ENCODE measurements around the gene ZNF248.

ZNF248 gene

GRCh38 chr10:37789590-37789989 is 67.8 kb downstream of the ZNF248 start:
- no peak overlapping the region for H3K27ac Mint-ChIP-seq
- H3K36me3 Mint-ChIP-seq (ENCODE audit: low read depth): no peaks in the 10 kb centered on the region
- H3K4me1 Mint-ChIP-seq (ENCODE audit: low read depth): no peaks in the 10 kb centered on the region
- H3K27me3 Mint-ChIP-seq (ENCODE audit: low read depth): no peaks in the 10 kb centered on the region
- peaks cover 42% of the 10 kb centered on the region for H3K9me3 Mint-ChIP-seq
- H3K4me3 Mint-ChIP-seq: no peak overlapping the region

- H3K4me3 Mint-ChIP-seq: no peak overlapping the region
These were observed 72.7 kb downstream of the ZNF248 start for GRCh38 chr10:37784678-37785077.

GRCh38 chr10:37780536-37780935 is 76.9 kb downstream of the ZNF248 start:
- Mint-ChIP-seq H3K4me3 (no peak overlapping the region), H3K9me3 (peaks cover 29% of the 10 kb centered on the region), H3K4me1 (ENCODE audit: low read depth) (no peaks in the 10 kb centered on the region), H3K27me3 (ENCODE audit: low read depth) (no peaks in the 10 kb centered on the region), H3K27ac (no peak overlapping the region), H3K36me3 (ENCODE audit: low read depth) (no peaks in the 10 kb centered on the region)

More at GRCh38 chr10:37784678-37785077, 72.7 kb downstream of the ZNF248 start:
- no peak overlapping the region for H3K27ac Mint-ChIP-seq
- H3K27me3 Mint-ChIP-seq (ENCODE audit: low read depth): no peaks in the 10 kb centered on the region
- H3K36me3 Mint-ChIP-seq (ENCODE audit: low read depth): no peaks in the 10 kb centered on the region
- H3K9me3 Mint-ChIP-seq: peaks cover 35% of the 10 kb centered on the region
- H3K4me1 Mint-ChIP-seq (ENCODE audit: low read depth): no peaks in the 10 kb centered on the region

- Mint-ChIP-seq H3K9me3 (peaks cover 17% of the 10 kb centered on the region), H3K4me3 (no peak overlapping the region), H3K27me3 (ENCODE audit: low read depth) (no peaks in the 10 kb centered on the region), H3K4me1 (ENCODE audit: low read depth) (no peaks in the 10 kb centered on the region), H3K27ac (no peak overlapping the region), H3K36me3 (ENCODE audit: low read depth) (no peaks in the 10 kb centered on the region)
These were observed 80.4 kb downstream of the ZNF248 start for GRCh38 chr10:37777056-37777455.

GRCh38 chr10:37775612-37776011 is 81.8 kb downstream of the ZNF248 start:
- H3K27me3 Mint-ChIP-seq (ENCODE audit: low read depth): no peaks in the 10 kb centered on the region
- H3K36me3 Mint-ChIP-seq (ENCODE audit: low read depth): no peaks in the 10 kb centered on the region
- H3K27ac Mint-ChIP-seq: no peak overlapping the region
- no peak overlapping the region for H3K4me3 Mint-ChIP-seq
- H3K9me3 Mint-ChIP-seq: peaks cover 13% of the 10 kb centered on the region
- no peaks in the 10 kb centered on the region for H3K4me1 Mint-ChIP-seq (ENCODE audit: low read depth)

GRCh38 chr10:37774351-37774750 is 83.1 kb downstream of the ZNF248 start:
- Mint-ChIP-seq H3K4me3 (no peak overlapping the region), H3K9me3 (peaks cover 13% of the 10 kb centered on the region), H3K27me3 (ENCODE audit: low read depth) (no peaks in the 10 kb centered on the region), H3K4me1 (ENCODE audit: low read depth) (no peaks in the 10 kb centered on the region), H3K36me3 (ENCODE audit: low read depth) (no peaks in the 10 kb centered on the region), H3K27ac (no peak overlapping the region)

- no peak overlapping the region for H3K4me3 Mint-ChIP-seq
- H3K36me3 Mint-ChIP-seq (ENCODE audit: low read depth): no peaks in the 10 kb centered on the region
- H3K27ac Mint-ChIP-seq: no peak overlapping the region
- peaks cover 53% of the 10 kb centered on the region for H3K9me3 Mint-ChIP-seq
- H3K27me3 Mint-ChIP-seq (ENCODE audit: low read depth): no peaks in the 10 kb centered on the region
- H3K4me1 Mint-ChIP-seq (ENCODE audit: low read depth): no peaks in the 10 kb centered on the region
These were observed 92.2 kb downstream of the ZNF248 start for GRCh38 chr10:37765216-37765615.

GRCh38 chr10:37763132-37763531 is 94.3 kb downstream of the ZNF248 start:
- Mint-ChIP-seq H3K27me3 (ENCODE audit: low read depth) (no peaks in the 10 kb centered on the region), H3K27ac (no peak overlapping the region), H3K4me1 (ENCODE audit: low read depth) (no peaks in the 10 kb centered on the region), H3K36me3 (ENCODE audit: low read depth) (no peaks in the 10 kb centered on the region), H3K4me3 (no peak overlapping the region), H3K9me3 (peaks cover 61% of the 10 kb centered on the region)

- H3K27ac Mint-ChIP-seq: no peak overlapping the region
- no peaks in the 10 kb centered on the region for H3K36me3 Mint-ChIP-seq (ENCODE audit: low read depth)
- H3K4me1 Mint-ChIP-seq (ENCODE audit: low read depth): no peaks in the 10 kb centered on the region
- H3K4me3 Mint-ChIP-seq: no peak overlapping the region
- peaks cover 59% of the 10 kb centered on the region for H3K9me3 Mint-ChIP-seq
- H3K27me3 Mint-ChIP-seq (ENCODE audit: low read depth): no peaks in the 10 kb centered on the region
These were observed 95.1 kb downstream of the ZNF248 start for GRCh38 chr10:37762287-37762686.

- Mint-ChIP-seq H3K9me3 (peaks cover 58% of the 10 kb centered on the region), H3K4me1 (ENCODE audit: low read depth) (no peaks in the 10 kb centered on the region), H3K36me3 (ENCODE audit: low read depth) (no peaks in the 10 kb centered on the region), H3K27ac (no peak overlapping the region), H3K27me3 (ENCODE audit: low read depth) (no peaks in the 10 kb centered on the region), H3K4me3 (no peak overlapping the region)
These were observed 96.6 kb downstream of the ZNF248 start for GRCh38 chr10:37760817-37761216.

- H3K4me1 Mint-ChIP-seq (ENCODE audit: low read depth): no peaks in the 10 kb centered on the region
- no peaks in the 10 kb centered on the region for H3K27me3 Mint-ChIP-seq (ENCODE audit: low read depth)
- H3K36me3 Mint-ChIP-seq (ENCODE audit: low read depth): no peaks in the 10 kb centered on the region
- no peak overlapping the region for H3K4me3 Mint-ChIP-seq
- no peak overlapping the region for H3K27ac Mint-ChIP-seq
- H3K9me3 Mint-ChIP-seq: peaks cover 43% of the 10 kb centered on the region
These were observed 99.3 kb downstream of the ZNF248 start for GRCh38 chr10:37758074-37758473.

GRCh38 chr10:37754538-37755323 is 102.7 kb downstream of the ZNF248 start:
- Mint-ChIP-seq H3K4me3 (no peak overlapping the region), H3K36me3 (ENCODE audit: low read depth) (no peaks in the 10 kb centered on the region), H3K27me3 (ENCODE audit: low read depth) (no peaks in the 10 kb centered on the region), H3K4me1 (ENCODE audit: low read depth) (no peaks in the 10 kb centered on the region), H3K27ac (no peak overlapping the region), H3K9me3 (peaks cover 28% of the 10 kb centered on the region)

GRCh38 chr10:37752334-37752875 is 105.0 kb downstream of the ZNF248 start:
- Mint-ChIP-seq H3K4me3 (no peak overlapping the region), H3K36me3 (ENCODE audit: low read depth) (no peaks in the 10 kb centered on the region), H3K27ac (no peak overlapping the region), H3K4me1 (ENCODE audit: low read depth) (no peaks in the 10 kb centered on the region), H3K27me3 (ENCODE audit: low read depth) (no peaks in the 10 kb centered on the region), H3K9me3 (peaks cover 26% of the 10 kb centered on the region)

- no peak overlapping the region for H3K4me3 Mint-ChIP-seq
- peaks cover 17% of the 10 kb centered on the region for H3K9me3 Mint-ChIP-seq
- H3K27me3 Mint-ChIP-seq (ENCODE audit: low read depth): no peaks in the 10 kb centered on the region
- no peaks in the 10 kb centered on the region for H3K36me3 Mint-ChIP-seq (ENCODE audit: low read depth)
- H3K27ac Mint-ChIP-seq: no peak overlapping the region
- H3K4me1 Mint-ChIP-seq (ENCODE audit: low read depth): no peaks in the 10 kb centered on the region
These were observed 109.2 kb downstream of the ZNF248 start for GRCh38 chr10:37748170-37748569.

- peaks cover 20% of the 10 kb centered on the region for H3K9me3 Mint-ChIP-seq
- no peak overlapping the region for H3K4me3 Mint-ChIP-seq
- no peak overlapping the region for H3K27ac Mint-ChIP-seq
- no peaks in the 10 kb centered on the region for H3K27me3 Mint-ChIP-seq (ENCODE audit: low read depth)
- H3K36me3 Mint-ChIP-seq (ENCODE audit: low read depth): no peaks in the 10 kb centered on the region
- H3K4me1 Mint-ChIP-seq (ENCODE audit: low read depth): no peaks in the 10 kb centered on the region
These were observed 110.3 kb downstream of the ZNF248 start for GRCh38 chr10:37747081-37747480.
